ENCODE measurements around the gene GLTP.
"Not testable (repeated sequence)": the region's sequence is repeated elsewhere in the genome, so short reads cannot be mapped to it uniquely, and the experiment has no call there.

Gene GLTP

GRCh38 chr12:109863847-109864712 lies 16.3 kb downstream of the GLTP start:
- no peak overlapping the region for H3K27ac ChIP-seq (ENCODE audit: low read length)
- peak; percentile 25 for DNase-seq
- no peak overlapping the region for H3K4me2 ChIP-seq (ENCODE audit: low read depth, low read length)
- no peaks in the 10 kb centered on the region for H3F3A ChIP-seq (ENCODE audit: insufficient read depth, low read length)
- H3K36me3 ChIP-seq (replicated peaks; ENCODE audit: insufficient read depth, low read length), result no peaks in the 10 kb centered on the region
- TF ChIP-seq CTCF (IDR thresholded peaks at IDR 0.05; ENCODE audit: low read length), result no peak
- TF ChIP-seq EZH2 (optimal IDR thresholded peaks at IDR 0.05; ENCODE audit: low read depth, low read length), result no peak
- no peak for TF ChIP-seq EZH2phosphoT487 (IDR thresholded peaks at IDR 0.05; ENCODE audit: low read length)
- no peaks in the 10 kb centered on the region for H3K9me2 ChIP-seq (replicated peaks; ENCODE audit: insufficient read depth, low read length)
- no peaks in the 10 kb centered on the region; the same call in 1 of the 2 replicates for H3K79me2 ChIP-seq (ENCODE audit: low read length)
- no peak overlapping the region for H3K9ac ChIP-seq (ENCODE audit: low read length)
- H3K27me3 ChIP-seq (replicated peaks; ENCODE audit: insufficient read depth, low read length), result no peaks in the 10 kb centered on the region
- H3K9me3 ChIP-seq (replicated peaks; ENCODE audit: insufficient read depth, low read length), result no peaks in the 10 kb centered on the region
- no peak overlapping the region for H2AFZ ChIP-seq (ENCODE audit: low read length)
- no peaks in the 10 kb centered on the region for H4K20me1 ChIP-seq (ENCODE audit: insufficient read depth, low read length)
- no peaks in the 10 kb centered on the region for H3K4me1 ChIP-seq (ENCODE audit: low read length)
- H3K4me3 ChIP-seq (ENCODE audit: low read length), result no peak overlapping the region

- not testable (repeated sequence) for H3K9me3 ChIP-seq (replicated peaks; ENCODE audit: insufficient read depth, low read length); H3K27me3 ChIP-seq (replicated peaks; ENCODE audit: insufficient read depth, low read length); H3K9me2 ChIP-seq (replicated peaks; ENCODE audit: insufficient read depth, low read length); H3K4me3 ChIP-seq (ENCODE audit: low read length); H3K4me2 ChIP-seq (ENCODE audit: low read depth, low read length); H4K20me1 ChIP-seq (ENCODE audit: insufficient read depth, low read length); H3K79me2 ChIP-seq (ENCODE audit: low read length); H3K27ac ChIP-seq (ENCODE audit: low read length); H3F3A ChIP-seq (ENCODE audit: insufficient read depth, low read length); H3K36me3 ChIP-seq (replicated peaks; ENCODE audit: insufficient read depth, low read length); H2AFZ ChIP-seq (ENCODE audit: low read length); H3K4me1 ChIP-seq (ENCODE audit: low read length); H3K9ac ChIP-seq (ENCODE audit: low read length); DNase-seq
Measured at GRCh38 chr12:109862491-109862890, 17.9 kb downstream of the GLTP start.

- Histone ChIP-seq H3K4me2 (ENCODE audit: low read depth, low read length) (no peak overlapping the region), H4K20me1 (ENCODE audit: insufficient read depth, low read length) (no peaks in the 10 kb centered on the region), H3K9ac (ENCODE audit: low read length) (no peak overlapping the region), H3F3A (ENCODE audit: insufficient read depth, low read length) (no peaks in the 10 kb centered on the region), H2AFZ (ENCODE audit: low read length) (no peak overlapping the region), H3K27me3 (replicated peaks; ENCODE audit: insufficient read depth, low read length) (no peaks in the 10 kb centered on the region), H3K9me3 (replicated peaks; ENCODE audit: insufficient read depth, low read length) (no peaks in the 10 kb centered on the region), H3K36me3 (replicated peaks; ENCODE audit: insufficient read depth, low read length) (no peaks in the 10 kb centered on the region), H3K4me1 (ENCODE audit: low read length) (no peaks in the 10 kb centered on the region), H3K79me2 (ENCODE audit: low read length) (no peaks in the 10 kb centered on the region; the same call in 1 of the 2 replicates), H3K9me2 (replicated peaks; ENCODE audit: insufficient read depth, low read length) (no peaks in the 10 kb centered on the region), H3K27ac (ENCODE audit: low read length) (no peak overlapping the region), H3K4me3 (ENCODE audit: low read length) (no peak overlapping the region)
- TF ChIP-seq EZH2 (optimal IDR thresholded peaks at IDR 0.05; ENCODE audit: low read depth, low read length), result no peak
- no peak for TF ChIP-seq CTCF (IDR thresholded peaks at IDR 0.05; ENCODE audit: low read length)
- no peak for TF ChIP-seq EZH2phosphoT487 (IDR thresholded peaks at IDR 0.05; ENCODE audit: low read length)
- DNase-seq, result no peak
Measured at GRCh38 chr12:109861689-109862314, 18.5 kb downstream of the GLTP start.

- no peaks in the 10 kb centered on the region for H3K4me1 ChIP-seq (ENCODE audit: low read length)
- no peaks in the 10 kb centered on the region for H3K9me2 ChIP-seq (replicated peaks; ENCODE audit: insufficient read depth, low read length)
- H3K4me3 ChIP-seq (ENCODE audit: low read length), result no peak overlapping the region
- H2AFZ ChIP-seq (ENCODE audit: low read length), result no peak overlapping the region
- no peaks in the 10 kb centered on the region for H3K36me3 ChIP-seq (replicated peaks; ENCODE audit: insufficient read depth, low read length)
- no peak for DNase-seq
- no peaks in the 10 kb centered on the region for H3F3A ChIP-seq (ENCODE audit: insufficient read depth, low read length)
- H4K20me1 ChIP-seq (ENCODE audit: insufficient read depth, low read length), result no peaks in the 10 kb centered on the region
- no peak overlapping the region for H3K4me2 ChIP-seq (ENCODE audit: low read depth, low read length)
- H3K27me3 ChIP-seq (replicated peaks; ENCODE audit: insufficient read depth, low read length), result no peaks in the 10 kb centered on the region
- H3K9me3 ChIP-seq (replicated peaks; ENCODE audit: insufficient read depth, low read length), result no peaks in the 10 kb centered on the region
- no peaks in the 10 kb centered on the region; the same call in 1 of the 2 replicates for H3K79me2 ChIP-seq (ENCODE audit: low read length)
- TF ChIP-seq EZH2 (optimal IDR thresholded peaks at IDR 0.05; ENCODE audit: low read depth, low read length) (no peak), EZH2phosphoT487 (IDR thresholded peaks at IDR 0.05; ENCODE audit: low read length) (no peak), CTCF (IDR thresholded peaks at IDR 0.05; ENCODE audit: low read length) (no peak)
- no peak overlapping the region for H3K27ac ChIP-seq (ENCODE audit: low read length)
- no peak overlapping the region for H3K9ac ChIP-seq (ENCODE audit: low read length)
Measured at GRCh38 chr12:109860977-109861376, 19.4 kb downstream of the GLTP start.

All from MM.1S (cell line).